ENCODE results near the gene LRSAM1.

LRSAM1 gene

GRCh38 chr9:127535834-127536233, 84.5 kb downstream of the LRSAM1 start:
- no peak for DNase-seq (ENCODE audit: low spot score)
- H3K9me3 ChIP-seq (ENCODE audit: severe bottlenecking), result no peaks in the 10 kb centered on the region
- no peak overlapping the region for H3K4me3 ChIP-seq (ENCODE audit: severe bottlenecking)
- peak; percentile 20; the same call in 1 of the 3 replicates for ATAC-seq (ENCODE audit: low read depth)
- peak overlapping the region; percentile 84 for H3K27ac ChIP-seq (ENCODE audit: poor library complexity, severe bottlenecking)
- TF ChIP-seq CTCF (IDR thresholded peaks at IDR 0.05; ENCODE audit: poor library complexity, severe bottlenecking), result no peak
- H3K4me1 ChIP-seq (ENCODE audit: insufficient read depth, poor library complexity, severe bottlenecking), result peaks cover 61% of the 10 kb centered on the region
- peaks cover 72% of the 10 kb centered on the region for H3K36me3 ChIP-seq (ENCODE audit: low read depth)
- H3K27me3 ChIP-seq (ENCODE audit: insufficient read depth, poor library complexity, severe bottlenecking), result no peaks in the 10 kb centered on the region

- no peak for ATAC-seq (ENCODE audit: low read depth)
- no peak for DNase-seq (ENCODE audit: low spot score)
- Histone ChIP-seq H3K4me3 (ENCODE audit: severe bottlenecking) (no peak overlapping the region), H3K9me3 (ENCODE audit: severe bottlenecking) (no peaks in the 10 kb centered on the region), H3K4me1 (ENCODE audit: insufficient read depth, poor library complexity, severe bottlenecking) (peaks cover 67% of the 10 kb centered on the region), H3K27me3 (ENCODE audit: insufficient read depth, poor library complexity, severe bottlenecking) (no peaks in the 10 kb centered on the region), H3K36me3 (ENCODE audit: low read depth) (peaks cover 66% of the 10 kb centered on the region), H3K27ac (ENCODE audit: poor library complexity, severe bottlenecking) (peak overlapping the region; percentile 84)
- TF ChIP-seq CTCF (IDR thresholded peaks at IDR 0.05; ENCODE audit: poor library complexity, severe bottlenecking), result no peak
These were observed 85.2 kb downstream of the LRSAM1 start for GRCh38 chr9:127536499-127536898.

- TF ChIP-seq CTCF (IDR thresholded peaks at IDR 0.05; ENCODE audit: poor library complexity, severe bottlenecking), result no peak
- DNase-seq (ENCODE audit: low spot score) (no peak), ATAC-seq (ENCODE audit: low read depth) (peak; percentile 49)
- peaks cover 61% of the 10 kb centered on the region for H3K36me3 ChIP-seq (ENCODE audit: low read depth)
- H3K9me3 ChIP-seq (ENCODE audit: severe bottlenecking), result no peaks in the 10 kb centered on the region
- H3K27me3 ChIP-seq (ENCODE audit: insufficient read depth, poor library complexity, severe bottlenecking), result no peaks in the 10 kb centered on the region
- no peak overlapping the region for H3K4me3 ChIP-seq (ENCODE audit: severe bottlenecking)
- peaks cover 71% of the 10 kb centered on the region for H3K4me1 ChIP-seq (ENCODE audit: insufficient read depth, poor library complexity, severe bottlenecking)
- peak overlapping the region; percentile 84 for H3K27ac ChIP-seq (ENCODE audit: poor library complexity, severe bottlenecking)
These were observed 85.7 kb downstream of the LRSAM1 start for GRCh38 chr9:127537014-127537413.

- peak; percentile 57 for TF ChIP-seq CTCF (IDR thresholded peaks at IDR 0.05; ENCODE audit: poor library complexity, severe bottlenecking)
- H3K4me1 ChIP-seq (ENCODE audit: insufficient read depth, poor library complexity, severe bottlenecking), result peaks cover 79% of the 10 kb centered on the region
- no peaks in the 10 kb centered on the region for H3K9me3 ChIP-seq (ENCODE audit: severe bottlenecking)
- no peak overlapping the region for H3K4me3 ChIP-seq (ENCODE audit: severe bottlenecking)
- peak; percentile 62 for ATAC-seq (ENCODE audit: low read depth)
- peaks cover 61% of the 10 kb centered on the region for H3K36me3 ChIP-seq (ENCODE audit: low read depth)
- no peak for DNase-seq (ENCODE audit: low spot score)
- no peaks in the 10 kb centered on the region for H3K27me3 ChIP-seq (ENCODE audit: insufficient read depth, poor library complexity, severe bottlenecking)
- H3K27ac ChIP-seq (ENCODE audit: poor library complexity, severe bottlenecking), result peak overlapping the region; percentile 84
These were observed 86.5 kb downstream of the LRSAM1 start for GRCh38 chr9:127537792-127538191.

GRCh38 chr9:127538849-127539258, 87.5 kb downstream of the LRSAM1 start:
- H3K27ac ChIP-seq (ENCODE audit: poor library complexity, severe bottlenecking), result peak overlapping the region; percentile 84

More at GRCh38 chr9:127538849-127539258, 87.5 kb downstream of the LRSAM1 start:
- no peak overlapping the region for H3K4me3 ChIP-seq (ENCODE audit: severe bottlenecking)
- H3K4me1 ChIP-seq (ENCODE audit: insufficient read depth, poor library complexity, severe bottlenecking), result peaks cover 84% of the 10 kb centered on the region
- no peaks in the 10 kb centered on the region for H3K27me3 ChIP-seq (ENCODE audit: insufficient read depth, poor library complexity, severe bottlenecking)
- DNase-seq (ENCODE audit: low spot score) (no peak), ATAC-seq (ENCODE audit: low read depth) (no peak)
- H3K9me3 ChIP-seq (ENCODE audit: severe bottlenecking), result no peaks in the 10 kb centered on the region
- TF ChIP-seq CTCF (IDR thresholded peaks at IDR 0.05; ENCODE audit: poor library complexity, severe bottlenecking), result no peak
- peaks cover 62% of the 10 kb centered on the region for H3K36me3 ChIP-seq (ENCODE audit: low read depth)
